Measurements from ENCODE around the gene SLC6A7.

SLC6A7 gene

DNA sequence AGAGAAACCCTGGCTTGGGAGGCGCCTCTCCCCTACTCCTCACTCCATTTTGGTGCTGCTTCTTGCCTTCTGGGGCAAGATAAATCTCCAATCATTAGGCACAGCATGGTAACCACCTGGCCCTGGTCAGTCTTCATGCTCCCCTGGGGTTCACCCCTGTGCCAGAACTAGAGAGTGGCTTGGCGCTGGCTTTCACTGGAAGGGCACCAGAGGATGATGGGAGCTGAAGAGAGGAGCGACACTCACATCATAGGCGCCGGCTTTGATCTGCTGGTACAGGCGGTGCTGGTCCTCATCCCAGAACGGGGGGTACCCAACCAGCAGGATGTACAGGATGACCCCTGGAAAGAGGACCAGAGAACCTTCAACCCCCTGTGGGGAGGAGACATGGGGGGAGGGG lies 61.6 kb downstream of the SLC6A7 start:
- no peak overlapping the region for H3K4me3 ChIP-seq (ENCODE audit: low read depth, low read length)
- POLR2A ChIA-PET = interaction anchor here (0.8 kb wide), 1 partner anchor 12 kb away, joined by 3 read pairs; no protein-coding TSS in a partner anchor
- DNase-seq (ENCODE audit: low read depth, low spot score) = no peak
- TF ChIP-seq, protein P1, sequence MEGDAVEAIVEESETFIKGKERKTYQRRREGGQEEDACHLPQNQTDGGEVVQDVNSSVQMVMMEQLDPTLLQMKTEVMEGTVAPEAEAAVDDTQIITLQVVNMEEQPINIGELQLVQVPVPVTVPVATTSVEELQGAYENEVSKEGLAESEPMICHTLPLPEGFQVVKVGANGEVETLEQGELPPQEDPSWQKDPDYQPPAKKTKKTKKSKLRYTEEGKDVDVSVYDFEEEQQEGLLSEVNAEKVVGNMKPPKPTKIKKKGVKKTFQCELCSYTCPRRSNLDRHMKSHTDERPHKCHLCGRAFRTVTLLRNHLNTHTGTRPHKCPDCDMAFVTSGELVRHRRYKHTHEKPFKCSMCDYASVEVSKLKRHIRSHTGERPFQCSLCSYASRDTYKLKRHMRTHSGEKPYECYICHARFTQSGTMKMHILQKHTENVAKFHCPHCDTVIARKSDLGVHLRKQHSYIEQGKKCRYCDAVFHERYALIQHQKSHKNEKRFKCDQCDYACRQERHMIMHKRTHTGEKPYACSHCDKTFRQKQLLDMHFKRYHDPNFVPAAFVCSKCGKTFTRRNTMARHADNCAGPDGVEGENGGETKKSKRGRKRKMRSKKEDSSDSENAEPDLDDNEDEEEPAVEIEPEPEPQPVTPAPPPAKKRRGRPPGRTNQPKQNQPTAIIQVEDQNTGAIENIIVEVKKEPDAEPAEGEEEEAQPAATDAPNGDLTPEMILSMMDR (IDR thresholded peaks at IDR 0.05; ENCODE audit: insufficient read depth, low read length, missing control alignments) = no peak
- CTCF ChIA-PET = interaction anchor here (1.4 kb wide), 1 partner anchor 16 kb away, joined by 3 read pairs; no protein-coding TSS in a partner anchor

- TF ChIP-seq, protein P1 (IDR thresholded peaks at IDR 0.05; ENCODE audit: insufficient read depth, low read length, missing control alignments) = no peak
- no peak overlapping the region for H3K4me3 ChIP-seq (ENCODE audit: low read depth, low read length)
- DNase-seq (ENCODE audit: low read depth, low spot score) = no peak
- ChIA-PET POLR2A (no interaction called here), CTCF (no interaction called here)
Measured at GRCh38 chr5:150252489-150252888, 62.6 kb downstream of the SLC6A7 start.

- TF ChIP-seq, protein P1 (IDR thresholded peaks at IDR 0.05; ENCODE audit: insufficient read depth, low read length, missing control alignments) = no peak
- DNase-seq (ENCODE audit: low read depth, low spot score) = no peak
- CTCF ChIA-PET = interaction anchor here (0.9 to 1.3 kb wide), 2 partner anchors 9 to 19 kb away, joined by 3 read pairs; no protein-coding TSS in a partner anchor
- POLR2A ChIA-PET = no interaction called here
- no peak overlapping the region for H3K4me3 ChIP-seq (ENCODE audit: low read depth, low read length)
Measured at GRCh38 chr5:150253416-150254208, 63.8 kb downstream of the SLC6A7 start.

- H3K4me3 ChIP-seq (ENCODE audit: low read depth, low read length) = no peak overlapping the region
- TF ChIP-seq, protein P1 (IDR thresholded peaks at IDR 0.05; ENCODE audit: insufficient read depth, low read length, missing control alignments) = no peak
- POLR2A ChIA-PET = no interaction called here
- CTCF ChIA-PET = interaction anchor here (0.9 to 1.4 kb wide), 4 partner anchors 8 to 295 kb away, joined by 3 read pairs; no protein-coding TSS in a partner anchor
- DNase-seq (ENCODE audit: low read depth, low spot score) = no peak
Measured at GRCh38 chr5:150254363-150254762, 64.5 kb downstream of the SLC6A7 start.

DNA sequence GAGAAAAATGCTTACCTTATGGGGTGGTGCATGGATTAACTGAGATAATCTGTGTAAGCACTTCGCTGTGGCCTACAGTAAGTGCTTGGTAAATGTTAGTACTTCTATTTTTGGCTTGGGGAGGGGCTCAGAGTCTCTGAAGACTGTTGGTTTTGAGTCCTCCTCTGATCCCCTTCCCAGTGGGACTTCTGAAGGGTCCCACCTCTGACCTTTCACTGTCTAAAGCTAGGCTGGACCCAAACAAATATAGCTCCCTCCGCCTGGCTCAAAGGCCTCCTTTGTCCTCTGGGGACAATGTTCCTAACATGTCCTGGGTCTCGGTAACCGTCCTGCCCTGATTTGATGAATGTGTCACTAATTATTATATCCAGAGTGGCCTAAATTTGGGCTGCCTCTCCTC lies 64.9 kb downstream of the SLC6A7 start:
- no peak overlapping the region for H3K4me3 ChIP-seq (ENCODE audit: low read depth, low read length)
- ChIA-PET POLR2A (no interaction called here), CTCF (interaction anchor here (0.9 to 1.4 kb wide), 4 partner anchors 8 to 296 kb away, joined by 3 read pairs; no protein-coding TSS in a partner anchor)
- DNase-seq (ENCODE audit: low read depth, low spot score) = no peak
- TF ChIP-seq, protein P1 (IDR thresholded peaks at IDR 0.05; ENCODE audit: insufficient read depth, low read length, missing control alignments) = no peak

- ChIA-PET POLR2A (no interaction called here), CTCF (interaction anchor here (0.7 to 2.0 kb wide), 4 partner anchors 10 to 297 kb away, joined by 3 to 4 read pairs (median 3); no protein-coding TSS in a partner anchor)
- TF ChIP-seq, protein P1 (IDR thresholded peaks at IDR 0.05; ENCODE audit: insufficient read depth, low read length, missing control alignments) = no peak
- DNase-seq (ENCODE audit: low read depth, low spot score) = no peak
- no peak overlapping the region for H3K4me3 ChIP-seq (ENCODE audit: low read depth, low read length)
Measured at GRCh38 chr5:150255659-150256409, 66.0 kb downstream of the SLC6A7 start.

All from AG04449 (cell line).